ENCODE data around the gene SLC16A8.

DNA sequence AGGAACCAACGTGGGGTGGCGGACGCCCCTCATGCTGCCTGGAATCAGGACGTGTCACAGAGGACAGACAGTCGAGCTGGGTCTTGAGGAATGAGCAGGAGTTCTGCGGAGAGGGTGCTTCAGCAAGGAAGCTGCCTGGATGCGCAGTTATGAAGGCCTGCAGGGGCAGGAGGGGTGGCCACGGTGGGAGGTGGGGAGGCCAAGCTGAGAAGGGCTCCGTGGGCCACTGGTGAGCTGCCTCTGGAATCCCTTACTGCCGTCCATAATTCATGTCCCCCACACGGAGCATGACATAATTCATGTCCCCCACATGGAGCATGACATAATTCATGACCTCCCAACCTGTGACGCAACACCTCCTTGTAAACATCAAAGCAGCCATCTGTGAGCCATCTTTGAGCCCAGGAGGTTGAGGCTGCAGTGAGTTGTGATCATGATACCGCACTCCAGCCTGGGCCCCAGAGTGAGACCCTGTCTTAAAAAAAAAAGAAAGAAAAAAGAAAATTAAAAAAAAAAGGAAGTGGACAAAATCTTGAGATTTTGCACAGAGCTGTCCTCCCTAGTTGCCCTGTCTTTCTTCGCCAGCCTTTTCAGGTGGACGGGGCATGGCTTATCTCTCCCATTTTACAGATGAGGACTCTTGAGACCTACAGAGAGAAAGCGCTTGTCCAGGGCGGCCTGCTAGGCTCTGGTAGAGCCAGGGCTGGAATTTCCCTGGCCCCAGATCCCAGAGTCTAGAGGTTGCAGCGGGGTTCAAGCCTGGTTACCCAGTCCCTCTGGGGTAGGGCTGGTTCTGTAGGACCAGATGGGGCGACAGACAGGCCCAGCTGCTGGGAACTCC lies 51.1 kb downstream of the SLC16A8 start:
- TF ChIP-seq ZBTB48 (tag by site-specific recombination; IDR thresholded peaks at IDR 0.05) (0 out of 2 replicates have a peak, but pooled peaks have one; percentile 52), YY1 (tag by site-specific recombination; IDR thresholded peaks at IDR 0.05) (no peak), ZNF132 (tag by site-specific recombination; IDR thresholded peaks at IDR 0.05; ENCODE audit: borderline replicate concordance) (no peak)
- TF ChIP-seq, protein P1, sequence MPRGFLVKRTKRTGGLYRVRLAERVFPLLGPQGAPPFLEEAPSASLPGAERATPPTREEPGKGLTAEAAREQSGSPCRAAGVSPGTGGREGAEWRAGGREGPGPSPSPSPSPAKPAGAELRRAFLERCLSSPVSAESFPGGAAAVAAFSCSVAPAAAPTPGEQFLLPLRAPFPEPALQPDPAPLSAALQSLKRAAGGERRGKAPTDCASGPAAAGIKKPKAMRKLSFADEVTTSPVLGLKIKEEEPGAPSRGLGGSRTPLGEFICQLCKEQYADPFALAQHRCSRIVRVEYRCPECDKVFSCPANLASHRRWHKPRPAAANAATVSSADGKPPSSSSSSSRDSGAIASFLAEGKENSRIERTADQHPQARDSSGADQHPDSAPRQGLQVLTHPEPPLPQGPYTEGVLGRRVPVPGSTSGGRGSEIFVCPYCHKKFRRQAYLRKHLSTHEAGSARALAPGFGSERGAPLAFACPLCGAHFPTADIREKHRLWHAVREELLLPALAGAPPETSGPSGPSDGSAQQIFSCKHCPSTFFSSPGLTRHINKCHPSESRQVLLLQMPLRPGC (tag by site-specific recombination; IDR thresholded peaks at IDR 0.05), result peak; percentile 86
- TF ChIP-seq, protein P2, sequence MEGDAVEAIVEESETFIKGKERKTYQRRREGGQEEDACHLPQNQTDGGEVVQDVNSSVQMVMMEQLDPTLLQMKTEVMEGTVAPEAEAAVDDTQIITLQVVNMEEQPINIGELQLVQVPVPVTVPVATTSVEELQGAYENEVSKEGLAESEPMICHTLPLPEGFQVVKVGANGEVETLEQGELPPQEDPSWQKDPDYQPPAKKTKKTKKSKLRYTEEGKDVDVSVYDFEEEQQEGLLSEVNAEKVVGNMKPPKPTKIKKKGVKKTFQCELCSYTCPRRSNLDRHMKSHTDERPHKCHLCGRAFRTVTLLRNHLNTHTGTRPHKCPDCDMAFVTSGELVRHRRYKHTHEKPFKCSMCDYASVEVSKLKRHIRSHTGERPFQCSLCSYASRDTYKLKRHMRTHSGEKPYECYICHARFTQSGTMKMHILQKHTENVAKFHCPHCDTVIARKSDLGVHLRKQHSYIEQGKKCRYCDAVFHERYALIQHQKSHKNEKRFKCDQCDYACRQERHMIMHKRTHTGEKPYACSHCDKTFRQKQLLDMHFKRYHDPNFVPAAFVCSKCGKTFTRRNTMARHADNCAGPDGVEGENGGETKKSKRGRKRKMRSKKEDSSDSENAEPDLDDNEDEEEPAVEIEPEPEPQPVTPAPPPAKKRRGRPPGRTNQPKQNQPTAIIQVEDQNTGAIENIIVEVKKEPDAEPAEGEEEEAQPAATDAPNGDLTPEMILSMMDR (tag by site-specific recombination; IDR thresholded peaks at IDR 0.05), result no peak
- TF ChIP-seq, protein P3, sequence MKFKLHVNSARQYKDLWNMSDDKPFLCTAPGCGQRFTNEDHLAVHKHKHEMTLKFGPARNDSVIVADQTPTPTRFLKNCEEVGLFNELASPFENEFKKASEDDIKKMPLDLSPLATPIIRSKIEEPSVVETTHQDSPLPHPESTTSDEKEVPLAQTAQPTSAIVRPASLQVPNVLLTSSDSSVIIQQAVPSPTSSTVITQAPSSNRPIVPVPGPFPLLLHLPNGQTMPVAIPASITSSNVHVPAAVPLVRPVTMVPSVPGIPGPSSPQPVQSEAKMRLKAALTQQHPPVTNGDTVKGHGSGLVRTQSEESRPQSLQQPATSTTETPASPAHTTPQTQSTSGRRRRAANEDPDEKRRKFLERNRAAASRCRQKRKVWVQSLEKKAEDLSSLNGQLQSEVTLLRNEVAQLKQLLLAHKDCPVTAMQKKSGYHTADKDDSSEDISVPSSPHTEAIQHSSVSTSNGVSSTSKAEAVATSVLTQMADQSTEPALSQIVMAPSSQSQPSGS (tag by site-specific recombination; IDR thresholded peaks at IDR 0.05; ENCODE audit: low read depth), result peak; percentile 96

All from HEK293 (cell line).